HUES64 (cell line): ENCODE measurements around the gene TCF7L1.

Experiments
- H3K27ac ChIP-seq: 2 replicates; pipeline ENCODE4 v1.7.0; 2013; ENCODE audit warnings: low read depth, low read length, inconsistent platforms
- H3K27me3 ChIP-seq: 2 replicates; pipeline ENCODE4 v1.6.1; 2013; ENCODE audit warnings: mild to moderate bottlenecking, low read length; ENCODE audit not compliant: insufficient read depth
- H3K36me3 ChIP-seq: 2 replicates; pipeline ENCODE4 v1.6.1; 2013; ENCODE audit warnings: mild to moderate bottlenecking, low read length; ENCODE audit not compliant: insufficient read depth
- H3K4me1 ChIP-seq: 2 replicates; pipeline ENCODE4 v1.6.1; 2013; ENCODE audit warnings: mild to moderate bottlenecking, low read length, moderate library complexity; ENCODE audit not compliant: insufficient read depth
- H3K4me3 ChIP-seq: 2 replicates; pipeline ENCODE4 v1.5.1; 2013; ENCODE audit warnings: mild to moderate bottlenecking, low read length, moderate library complexity
- H3K9ac ChIP-seq: 2 replicates; pipeline ENCODE4 v1.6.1; 2013; ENCODE audit warnings: mild to moderate bottlenecking, low read depth, low read length
- H3K9me3 ChIP-seq: 2 replicates; pipeline ENCODE4 v1.6.1; 2013; ENCODE audit warnings: low read depth, low read length; ENCODE audit not compliant: insufficient read depth
- WGBS: fragments of 150-250, 120-280 bp; methylation state at CpG from one replicate; pipeline ENCODE4 v1.1.7; 2013; ENCODE audit warnings: missing lambda C conversion rate; 5-methylcytosine and 5-hydroxymethylcytosine counted together

TCF7L1 gene

DNA sequence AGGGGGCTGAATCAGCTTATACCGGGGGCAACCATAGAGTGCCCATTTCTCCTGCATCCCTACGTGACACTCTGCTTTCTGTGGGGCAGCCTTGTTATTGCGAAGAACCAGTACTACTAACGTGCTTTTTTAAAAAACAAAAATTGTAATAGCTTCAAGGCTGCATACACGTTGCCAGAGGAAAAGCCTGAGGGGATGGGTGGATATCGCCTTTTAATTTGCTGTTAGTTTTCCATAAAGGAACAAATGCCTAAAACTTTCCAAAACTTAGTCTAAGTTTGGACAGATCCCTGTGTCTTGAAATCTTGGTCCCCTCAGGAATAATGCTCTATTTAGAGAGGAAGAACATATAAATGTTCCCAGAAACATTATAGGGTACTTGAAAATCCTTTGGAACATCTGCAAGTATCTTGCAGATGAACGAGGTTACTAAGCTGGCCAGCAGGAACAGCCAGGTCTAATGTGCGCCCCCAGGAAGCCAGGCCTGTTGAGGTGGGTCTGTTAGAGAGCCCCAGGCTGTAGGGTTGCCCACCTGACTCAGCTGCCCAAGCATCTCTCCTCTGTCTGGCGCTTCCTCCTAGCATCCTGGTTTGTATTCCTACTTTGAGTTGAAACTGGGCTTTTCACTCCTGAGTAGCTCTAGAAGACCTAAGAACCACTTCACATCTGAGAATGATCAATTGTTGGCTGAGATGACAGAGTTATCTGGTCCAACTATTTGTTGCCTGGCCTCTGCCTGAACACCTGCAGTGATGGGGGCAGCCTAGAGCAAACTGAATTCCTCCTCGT, 97.7 kb downstream of the TCF7L1 start:
- Histone ChIP-seq H3K4me1 (peaks cover 56% of the 10 kb centered on the region), H3K36me3 (no peaks in the 10 kb centered on the region), H3K27ac (0 out of 2 replicates have a peak overlapping the region, but pooled peaks have one; percentile 0), H3K9me3 (no peaks in the 10 kb centered on the region), H3K9ac (no peak overlapping the region), H3K27me3 (no peaks in the 10 kb centered on the region), H3K4me3 (no peak overlapping the region; the same call in 1 of the 2 replicates)
- WGBS = 75% methylated on average over 10 of the region's 10 CpGs

- H3K36me3 ChIP-seq = no peaks in the 10 kb centered on the region
- WGBS = 71% methylated on average over 6 of the region's 6 CpGs
- H3K27ac ChIP-seq = peak overlapping the region; percentile 79; the same call in 1 of the 2 replicates
- H3K9me3 ChIP-seq = no peaks in the 10 kb centered on the region
- H3K27me3 ChIP-seq = no peaks in the 10 kb centered on the region
- H3K4me1 ChIP-seq = peaks cover 57% of the 10 kb centered on the region
- H3K4me3 ChIP-seq = no peak overlapping the region; the same call in 1 of the 2 replicates
- 0 out of 2 replicates have a peak overlapping the region, but pooled peaks have one; percentile 8 for H3K9ac ChIP-seq
Measured at GRCh38 chr2:85231468-85231805, 98.2 kb downstream of the TCF7L1 start.

GRCh38 chr2:85231952-85232351, 98.8 kb downstream of the TCF7L1 start:
- Histone ChIP-seq H3K27ac (peak overlapping the region; percentile 79; the same call in 1 of the 2 replicates), H3K27me3 (no peaks in the 10 kb centered on the region), H3K4me3 (peak overlapping the region; percentile 13; the same call in 1 of the 2 replicates), H3K4me1 (peaks cover 57% of the 10 kb centered on the region), H3K9me3 (no peaks in the 10 kb centered on the region), H3K36me3 (no peaks in the 10 kb centered on the region), H3K9ac (0 out of 2 replicates have a peak overlapping the region, but pooled peaks have one; percentile 8)
- WGBS = 22% methylated on average over 10 of the region's 10 CpGs

DNA sequence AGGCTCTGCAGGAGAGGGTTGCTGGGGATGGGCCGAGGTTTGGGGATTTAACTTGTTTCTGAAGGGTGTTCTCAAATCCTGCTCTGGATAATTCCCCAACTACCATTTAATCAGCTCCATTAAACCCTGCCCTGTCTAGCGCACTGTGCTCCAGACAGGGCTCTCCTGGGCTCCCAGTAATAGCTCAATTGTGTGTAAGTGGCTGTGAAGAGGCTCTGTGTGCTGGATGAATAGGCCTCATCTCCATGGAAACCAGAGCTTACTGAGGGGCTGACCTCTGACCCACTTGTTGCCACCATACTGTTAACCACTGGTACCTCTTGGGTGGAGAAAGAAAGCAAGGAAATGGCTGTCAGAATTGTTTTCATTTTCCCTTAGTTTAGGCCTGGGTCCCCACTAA, 101.7 kb downstream of the TCF7L1 start:
- Histone ChIP-seq H3K9ac (no peak overlapping the region), H3K4me1 (peaks cover 72% of the 10 kb centered on the region), H3K4me3 (no peak overlapping the region), H3K27me3 (no peaks in the 10 kb centered on the region), H3K27ac (peak overlapping the region; percentile 29; the same call in 1 of the 2 replicates), H3K36me3 (no peaks in the 10 kb centered on the region), H3K9me3 (no peaks in the 10 kb centered on the region)
- WGBS = 88% methylated on average over 1 of the region's 2 CpGs

- Histone ChIP-seq H3K4me3 (no peak overlapping the region), H3K4me1 (peaks cover 69% of the 10 kb centered on the region), H3K27me3 (no peaks in the 10 kb centered on the region), H3K27ac (peak overlapping the region; percentile 29), H3K9me3 (no peaks in the 10 kb centered on the region), H3K9ac (no peak overlapping the region), H3K36me3 (no peaks in the 10 kb centered on the region)
- WGBS = 87% methylated on average over 5 of the region's 5 CpGs
Measured at GRCh38 chr2:85235281-85235680, 102.1 kb downstream of the TCF7L1 start.

GRCh38 chr2:85236084-85236483, 102.9 kb downstream of the TCF7L1 start:
- Histone ChIP-seq H3K27ac (peak overlapping the region; percentile 21; the same call in 1 of the 2 replicates), H3K9me3 (no peaks in the 10 kb centered on the region), H3K36me3 (no peaks in the 10 kb centered on the region), H3K27me3 (no peaks in the 10 kb centered on the region), H3K9ac (no peak overlapping the region), H3K4me3 (no peak overlapping the region), H3K4me1 (peaks cover 62% of the 10 kb centered on the region)
- 94% methylated on average over 3 of the region's 3 CpGs for WGBS

DNA sequence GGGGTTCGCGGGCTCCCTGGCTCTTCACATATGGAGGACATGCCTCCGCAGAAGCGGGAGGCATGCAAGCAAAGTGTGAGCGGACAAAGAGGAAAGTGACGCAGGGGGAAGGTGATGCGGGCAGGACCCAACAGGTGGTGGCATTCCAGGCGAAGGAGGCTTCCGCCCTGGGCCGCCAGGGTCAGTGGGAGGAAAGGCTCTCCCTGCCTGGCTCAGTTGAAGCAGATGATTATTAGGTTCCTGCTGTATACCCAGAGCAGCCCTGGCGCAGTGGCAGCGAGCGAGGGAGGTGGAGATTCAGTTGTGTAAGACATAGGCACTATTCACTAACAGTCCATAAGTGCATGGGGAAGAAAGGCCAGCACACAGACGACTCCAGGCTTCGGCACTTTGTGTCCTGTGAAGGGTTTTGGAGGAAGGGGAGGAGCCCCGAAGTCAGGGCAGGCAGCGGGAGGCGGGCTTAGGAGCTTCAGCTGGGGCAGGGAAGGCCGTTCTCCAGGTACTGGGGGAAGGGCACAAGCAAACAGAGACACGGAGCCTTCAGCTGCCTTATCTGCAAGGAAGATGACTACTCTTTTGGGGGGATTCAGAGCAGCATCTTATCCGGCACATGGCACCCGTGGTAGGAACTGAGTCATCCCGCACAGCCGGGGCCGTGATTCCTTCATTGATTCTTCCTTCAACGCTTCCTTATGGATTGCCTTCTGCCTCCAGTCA, 104.8 kb downstream of the TCF7L1 start:
- Histone ChIP-seq H3K4me3 (peak overlapping the region; percentile 27), H3K4me1 (peaks cover 51% of the 10 kb centered on the region), H3K9ac (peak overlapping the region; percentile 55), H3K36me3 (no peaks in the 10 kb centered on the region), H3K9me3 (no peaks in the 10 kb centered on the region), H3K27ac (peak overlapping the region; percentile 84), H3K27me3 (no peaks in the 10 kb centered on the region)
- WGBS = 18% methylated on average over 26 of the region's 26 CpGs

- no peaks in the 10 kb centered on the region for H3K36me3 ChIP-seq
- H3K4me3 ChIP-seq = peak overlapping the region; percentile 27
- H3K27me3 ChIP-seq = no peaks in the 10 kb centered on the region
- 97% methylated on average over 7 of the region's 8 CpGs for WGBS
- H3K9me3 ChIP-seq = no peaks in the 10 kb centered on the region
- peak overlapping the region; percentile 55; the same call in 1 of the 2 replicates for H3K9ac ChIP-seq
- peaks cover 56% of the 10 kb centered on the region for H3K4me1 ChIP-seq
- peak overlapping the region; percentile 84 for H3K27ac ChIP-seq
Measured at GRCh38 chr2:85238607-85239006, 105.4 kb downstream of the TCF7L1 start.

DNA sequence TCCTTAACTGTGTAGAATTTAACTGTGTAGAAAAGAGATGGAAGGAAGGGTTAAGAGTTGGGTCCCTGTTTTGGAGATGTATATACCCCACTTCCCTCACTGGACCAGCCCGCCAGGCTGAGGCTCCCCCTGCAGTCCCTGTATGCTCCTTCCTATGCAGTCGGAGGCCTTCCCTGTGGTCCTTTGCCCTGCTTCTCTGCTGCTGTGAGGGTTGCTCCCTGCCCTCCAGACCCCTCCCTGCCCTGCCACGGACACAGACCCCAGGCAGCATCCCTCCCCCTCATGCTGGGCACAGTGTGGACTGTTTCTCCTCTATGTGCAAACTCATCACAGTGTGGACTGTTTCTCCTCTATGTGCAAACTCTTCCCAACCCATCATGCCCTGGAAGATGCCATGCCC, 105.9 kb downstream of the TCF7L1 start:
- H3K9me3 ChIP-seq = no peaks in the 10 kb centered on the region
- peaks cover 59% of the 10 kb centered on the region for H3K4me1 ChIP-seq
- H3K4me3 ChIP-seq = no peak overlapping the region
- H3K27me3 ChIP-seq = no peaks in the 10 kb centered on the region
- WGBS = 82% methylated on average over 3 of the region's 3 CpGs
- H3K36me3 ChIP-seq = no peaks in the 10 kb centered on the region
- no peak overlapping the region for H3K27ac ChIP-seq
- no peak overlapping the region for H3K9ac ChIP-seq

DNA sequence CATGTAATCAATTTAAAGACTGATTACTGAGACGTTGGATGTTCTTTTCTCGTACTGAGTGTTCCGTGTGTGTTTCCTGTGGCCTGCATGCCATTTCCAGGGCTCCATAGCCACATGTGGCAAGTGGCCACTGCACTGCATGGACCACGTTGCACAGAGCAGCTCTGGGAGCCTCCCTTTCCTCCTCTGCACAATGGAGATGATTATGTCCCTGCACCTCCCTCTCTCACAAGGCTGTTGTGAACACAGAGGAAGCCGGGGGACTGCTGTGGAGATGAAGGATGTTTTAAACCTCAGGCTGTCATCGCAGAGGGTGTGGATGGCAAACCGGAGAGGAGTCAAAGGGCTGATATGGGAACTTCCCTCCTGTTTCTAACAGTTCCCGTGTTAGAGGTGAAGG, 106.9 kb downstream of the TCF7L1 start:
- Histone ChIP-seq H3K4me1 (peaks cover 50% of the 10 kb centered on the region), H3K9me3 (no peaks in the 10 kb centered on the region), H3K9ac (no peak overlapping the region), H3K36me3 (no peaks in the 10 kb centered on the region), H3K27me3 (no peaks in the 10 kb centered on the region), H3K27ac (no peak overlapping the region), H3K4me3 (no peak overlapping the region)
- WGBS = 93% methylated on average over 8 of the region's 8 CpGs

DNA sequence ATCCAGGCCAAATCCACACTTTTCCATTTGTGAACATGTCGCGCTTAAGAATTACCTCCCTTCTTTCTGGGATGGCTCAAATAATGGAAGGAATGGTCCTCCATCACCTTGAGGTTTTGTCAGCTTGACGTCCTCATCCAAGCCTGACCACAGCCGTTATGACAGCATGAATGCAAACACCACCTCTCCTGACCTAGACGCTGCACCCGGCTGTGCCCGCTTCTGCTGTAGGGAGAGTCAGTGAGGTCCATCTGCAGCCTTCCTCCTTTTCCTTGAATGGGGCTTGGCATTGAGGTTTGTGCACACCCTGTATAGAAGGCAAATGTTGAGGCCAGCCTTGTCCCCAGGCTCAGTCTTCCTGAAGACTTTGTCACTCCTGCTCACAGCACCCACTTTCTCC, 109.1 kb downstream of the TCF7L1 start:
- H3K9me3 ChIP-seq = no peaks in the 10 kb centered on the region
- WGBS = 92% methylated on average over 7 of the region's 7 CpGs
- H3K4me1 ChIP-seq = peaks cover 45% of the 10 kb centered on the region
- no peak overlapping the region for H3K27ac ChIP-seq
- no peaks in the 10 kb centered on the region for H3K36me3 ChIP-seq
- no peak overlapping the region for H3K4me3 ChIP-seq
- H3K9ac ChIP-seq = no peak overlapping the region
- H3K27me3 ChIP-seq = no peaks in the 10 kb centered on the region
